Nucleus accumbens (tissue), 56 donors: ENCODE results near the gene LMTK2.

Source experiments
- DNase-seq, 56 donors: peaks; one replicate each; lab custom pipeline; 2025; lab: John Stamatoyannopoulos, UW

Gene LMTK2

GRCh38 chr7:98251601-98252424, 145.2 kb downstream of the LMTK2 start, which contains the start of gene TECPR1:
TSS of gene TECPR1 (minus strand) at chr7:98252232. CDS start at chr7:98246146, 6,086 bp downstream.
- peak; percentile 32 to 96 (median 91) for DNase-seq

GRCh38 chr7:98252425-98253054, 145.9 kb downstream of the LMTK2 start:
- peak in 2 of 56 donors; percentile 1 to 12 for DNase-seq

GRCh38 chr7:98254516-98254915, 147.9 kb downstream of the LMTK2 start:
- no peak for DNase-seq

GRCh38 chr7:98254951-98255610, 148.4 kb downstream of the LMTK2 start:
- no peak for DNase-seq

- DNase-seq: no peak
Observed at GRCh38 chr7:98256431-98256830, 149.8 kb downstream of the LMTK2 start.

- DNase-seq: no peak
Observed at GRCh38 chr7:98257701-98258100, 151.0 kb downstream of the LMTK2 start.
